Prostate gland (tissue), 2 donors: Measurements from ENCODE around the gene GPD1.

ENCODE experiments used
- POLR2A ChIP-seq: fragments of 450-650 bp; IDR thresholded peaks from one replicate; pipeline ENCODE4 v1.6.1; 2016; ENCODE audit warnings: antibody characterized with exemption, mild to moderate bottlenecking
- TF ChIP-seq, protein P1 (sequence below), 4 experiments: fragments of 200-600 bp in 2 of 4; fragments of 450-650 bp in 2 of 4; sonication (generic) in 2 of 4; IDR thresholded peaks; 1 replicate in 3 of 4; 2 replicates in 1 of 4; pipeline ENCODE4 v1.5.1; 2016 to 2019; ENCODE audit warnings: antibody characterized with exemption in 4 of 4, mild to moderate bottlenecking in 2 of 4, moderate library complexity in 2 of 4

DNA sequence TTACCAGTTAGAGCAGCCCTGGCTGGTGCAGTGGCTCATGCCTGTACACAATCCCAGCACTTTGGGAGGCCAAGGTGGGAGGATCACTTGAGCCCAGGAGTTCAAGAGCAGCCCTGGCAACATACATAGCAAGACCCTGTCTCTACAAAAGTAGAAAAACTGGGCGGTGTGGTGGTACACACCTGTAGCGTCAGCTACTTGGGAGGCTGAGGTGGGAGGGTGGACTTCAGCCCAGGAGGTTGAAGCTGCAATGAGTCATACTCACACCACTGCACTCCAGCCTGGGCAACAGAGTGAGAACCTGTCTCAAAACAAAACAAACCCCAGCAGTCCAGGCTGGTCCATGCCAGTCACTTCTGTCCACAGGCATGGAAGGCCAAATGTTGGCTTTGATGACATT lies 15.6 kb downstream of the GPD1 start:
- TF ChIP-seq, protein P1, sequence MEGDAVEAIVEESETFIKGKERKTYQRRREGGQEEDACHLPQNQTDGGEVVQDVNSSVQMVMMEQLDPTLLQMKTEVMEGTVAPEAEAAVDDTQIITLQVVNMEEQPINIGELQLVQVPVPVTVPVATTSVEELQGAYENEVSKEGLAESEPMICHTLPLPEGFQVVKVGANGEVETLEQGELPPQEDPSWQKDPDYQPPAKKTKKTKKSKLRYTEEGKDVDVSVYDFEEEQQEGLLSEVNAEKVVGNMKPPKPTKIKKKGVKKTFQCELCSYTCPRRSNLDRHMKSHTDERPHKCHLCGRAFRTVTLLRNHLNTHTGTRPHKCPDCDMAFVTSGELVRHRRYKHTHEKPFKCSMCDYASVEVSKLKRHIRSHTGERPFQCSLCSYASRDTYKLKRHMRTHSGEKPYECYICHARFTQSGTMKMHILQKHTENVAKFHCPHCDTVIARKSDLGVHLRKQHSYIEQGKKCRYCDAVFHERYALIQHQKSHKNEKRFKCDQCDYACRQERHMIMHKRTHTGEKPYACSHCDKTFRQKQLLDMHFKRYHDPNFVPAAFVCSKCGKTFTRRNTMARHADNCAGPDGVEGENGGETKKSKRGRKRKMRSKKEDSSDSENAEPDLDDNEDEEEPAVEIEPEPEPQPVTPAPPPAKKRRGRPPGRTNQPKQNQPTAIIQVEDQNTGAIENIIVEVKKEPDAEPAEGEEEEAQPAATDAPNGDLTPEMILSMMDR (IDR thresholded peaks at IDR 0.05), result no peak
- TF ChIP-seq POLR2A, result no peak
